GM18861 (cell line): ENCODE measurements around the gene ZSWIM5.
"Not testable (repeated sequence)": the region's sequence is repeated elsewhere in the genome, so short reads cannot be mapped to it uniquely, and the experiment has no call there.

Source experiments
- ATAC-seq: cut with Tn5 transposase; IDR thresholded peaks from one replicate; pipeline ENCODE4 v1.9.1; 2021; ENCODE audit not compliant: unreplicated experiment

ZSWIM5 gene

GRCh38 chr1:45148209-45148825 lies 58.1 kb downstream of the ZSWIM5 start:
- no peak for ATAC-seq

GRCh38 chr1:45146833-45147232 lies 59.6 kb downstream of the ZSWIM5 start:
- ATAC-seq = no peak

GRCh38 chr1:45141247-45142003 lies 65.0 kb downstream of the ZSWIM5 start:
- no peak for ATAC-seq

- ATAC-seq = no peak
These were observed 69.4 kb downstream of the ZSWIM5 start for GRCh38 chr1:45136984-45137383.

GRCh38 chr1:45135316-45135715 lies 71.1 kb downstream of the ZSWIM5 start:
- no peak for ATAC-seq

- no peak for ATAC-seq
These were observed 71.9 kb downstream of the ZSWIM5 start for GRCh38 chr1:45134461-45134873.

- ATAC-seq = not testable (repeated sequence)
These were observed 73.7 kb downstream of the ZSWIM5 start for GRCh38 chr1:45132719-45133118.

GRCh38 chr1:45123358-45123757 lies 83.0 kb downstream of the ZSWIM5 start:
- ATAC-seq = no peak

- ATAC-seq = no peak
These were observed 83.7 kb downstream of the ZSWIM5 start for GRCh38 chr1:45122724-45123123.

- no peak for ATAC-seq
These were observed 88.6 kb downstream of the ZSWIM5 start for GRCh38 chr1:45117766-45118165.

- ATAC-seq = no peak
These were observed 89.6 kb downstream of the ZSWIM5 start for GRCh38 chr1:45116820-45117219.

- ATAC-seq = no peak
These were observed 90.1 kb downstream of the ZSWIM5 start for GRCh38 chr1:45116340-45116739.

GRCh38 chr1:45115198-45115597 lies 91.2 kb downstream of the ZSWIM5 start:
- ATAC-seq = not testable (repeated sequence)

GRCh38 chr1:45112661-45113060 lies 93.7 kb downstream of the ZSWIM5 start:
- no peak for ATAC-seq

- ATAC-seq = no peak
These were observed 95.2 kb downstream of the ZSWIM5 start for GRCh38 chr1:45111239-45111638.

GRCh38 chr1:45107782-45108181 lies 98.6 kb downstream of the ZSWIM5 start:
- no peak for ATAC-seq

GRCh38 chr1:45106864-45107263 lies 99.5 kb downstream of the ZSWIM5 start:
- ATAC-seq = not testable (repeated sequence)

- not testable (repeated sequence) for ATAC-seq
These were observed 100.3 kb downstream of the ZSWIM5 start for GRCh38 chr1:45106156-45106545.

- ATAC-seq = not testable (repeated sequence)
These were observed 100.8 kb downstream of the ZSWIM5 start for GRCh38 chr1:45105486-45106155.

GRCh38 chr1:45103534-45103933 lies 102.9 kb downstream of the ZSWIM5 start:
- no peak for ATAC-seq

- no peak for ATAC-seq
These were observed 104.5 kb downstream of the ZSWIM5 start for GRCh38 chr1:45101947-45102346.

GRCh38 chr1:45101528-45101927 lies 104.9 kb downstream of the ZSWIM5 start:
- not testable (repeated sequence) for ATAC-seq
